Type B pancreatic cell (in vitro differentiated cells): ENCODE data around the gene SLC45A2. TPM values are rescaled to one million over a fixed set of nuclear protein-coding genes. Genes with fewer than 3 reads are reported as not detected.

ENCODE experiments used
- DNase-seq: peaks from one replicate; pipeline ENCODE4 v3.0.0; 2021; ENCODE audit warnings: mixed read lengths; ENCODE audit not compliant: unreplicated experiment; ENCODE audit errors: extremely low spot score
- H3K27ac Mint-ChIP-seq: 2 replicates; pipeline ENCODE4 v1.8.0; 2021; ENCODE audit warnings: mild to moderate bottlenecking, mixed read lengths
- H3K27me3 Mint-ChIP-seq: 2 replicates; pipeline ENCODE4 v1.8.0; 2021; ENCODE audit warnings: mixed read lengths
- H3K36me3 Mint-ChIP-seq: 2 replicates; pipeline ENCODE4 v1.8.0; 2021; ENCODE audit warnings: mixed read lengths
- H3K4me1 Mint-ChIP-seq: one replicate; pipeline ENCODE4 v1.8.0; 2021; ENCODE audit warnings: mixed read lengths; ENCODE audit not compliant: unreplicated experiment
- H3K4me3 Mint-ChIP-seq: 2 replicates; pipeline ENCODE4 v1.8.0; 2021; ENCODE audit warnings: mild to moderate bottlenecking, mixed read lengths
- H3K9me3 Mint-ChIP-seq: 2 replicates; pipeline ENCODE4 v1.8.0; 2021; ENCODE audit warnings: mixed read lengths
- total RNA-seq: library from RNA; stranded (reverse); gene quantifications from 2 replicates; pipeline ENCODE4 v1.2.1, GENCODE V29; 2021; ENCODE audit warnings: low replicate concordance
- TF ChIP-seq, protein P1 (sequence below): fragments of 200-600 bp; sonication (generic); conservative IDR thresholded peaks from 2 replicates; pipeline ENCODE4 v1.5.0; 2021; ENCODE audit warnings: antibody characterized with exemption, mild to moderate bottlenecking

The SLC45A2 gene
- total RNA-seq, 1 donor from 2014 or later = 2.1 TPM

DNA sequence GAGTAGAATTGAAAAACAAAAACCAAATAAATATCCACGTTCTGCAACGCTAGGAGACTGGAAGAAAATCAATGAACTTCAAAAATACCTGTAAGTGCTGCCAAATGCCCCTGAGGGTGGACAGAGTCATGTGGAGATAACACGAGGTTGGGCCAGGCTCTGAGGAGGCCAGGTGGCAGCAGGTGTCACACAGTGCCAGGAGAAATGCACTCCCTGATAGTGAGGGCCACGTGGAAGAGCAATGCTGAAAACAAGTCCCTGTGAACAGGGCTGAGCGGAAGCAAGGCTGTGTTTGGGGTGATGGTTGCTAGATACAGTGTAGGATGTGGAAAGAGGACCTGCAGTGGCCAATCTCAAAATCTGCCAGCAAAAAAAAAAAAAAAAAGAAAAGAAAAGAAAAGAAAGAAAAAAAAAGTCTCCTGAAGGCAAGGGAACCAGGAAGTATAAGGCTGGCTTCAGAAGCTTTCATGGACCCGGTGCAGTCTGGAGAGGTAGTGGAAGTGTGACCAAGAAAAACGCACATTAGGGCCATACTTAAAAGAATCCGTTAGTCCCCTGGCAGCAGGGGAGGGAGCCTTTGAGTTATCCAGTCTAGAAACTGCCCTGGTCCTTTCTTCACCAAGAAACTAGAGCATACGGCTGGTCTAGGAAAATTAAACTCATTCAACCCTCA, 41.7 kb upstream of the SLC45A2 start:
- H3K4me3 Mint-ChIP-seq = no peak overlapping the region
- no peak for DNase-seq
- TF ChIP-seq, protein P1, sequence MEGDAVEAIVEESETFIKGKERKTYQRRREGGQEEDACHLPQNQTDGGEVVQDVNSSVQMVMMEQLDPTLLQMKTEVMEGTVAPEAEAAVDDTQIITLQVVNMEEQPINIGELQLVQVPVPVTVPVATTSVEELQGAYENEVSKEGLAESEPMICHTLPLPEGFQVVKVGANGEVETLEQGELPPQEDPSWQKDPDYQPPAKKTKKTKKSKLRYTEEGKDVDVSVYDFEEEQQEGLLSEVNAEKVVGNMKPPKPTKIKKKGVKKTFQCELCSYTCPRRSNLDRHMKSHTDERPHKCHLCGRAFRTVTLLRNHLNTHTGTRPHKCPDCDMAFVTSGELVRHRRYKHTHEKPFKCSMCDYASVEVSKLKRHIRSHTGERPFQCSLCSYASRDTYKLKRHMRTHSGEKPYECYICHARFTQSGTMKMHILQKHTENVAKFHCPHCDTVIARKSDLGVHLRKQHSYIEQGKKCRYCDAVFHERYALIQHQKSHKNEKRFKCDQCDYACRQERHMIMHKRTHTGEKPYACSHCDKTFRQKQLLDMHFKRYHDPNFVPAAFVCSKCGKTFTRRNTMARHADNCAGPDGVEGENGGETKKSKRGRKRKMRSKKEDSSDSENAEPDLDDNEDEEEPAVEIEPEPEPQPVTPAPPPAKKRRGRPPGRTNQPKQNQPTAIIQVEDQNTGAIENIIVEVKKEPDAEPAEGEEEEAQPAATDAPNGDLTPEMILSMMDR = no peak
- H3K27ac Mint-ChIP-seq = peak overlapping the region; percentile 7
- peaks cover 6% of the 10 kb centered on the region for H3K4me1 Mint-ChIP-seq
- peaks cover 17% of the 10 kb centered on the region for H3K36me3 Mint-ChIP-seq
- no peaks in the 10 kb centered on the region for H3K27me3 Mint-ChIP-seq
- no peaks in the 10 kb centered on the region for H3K9me3 Mint-ChIP-seq

DNA sequence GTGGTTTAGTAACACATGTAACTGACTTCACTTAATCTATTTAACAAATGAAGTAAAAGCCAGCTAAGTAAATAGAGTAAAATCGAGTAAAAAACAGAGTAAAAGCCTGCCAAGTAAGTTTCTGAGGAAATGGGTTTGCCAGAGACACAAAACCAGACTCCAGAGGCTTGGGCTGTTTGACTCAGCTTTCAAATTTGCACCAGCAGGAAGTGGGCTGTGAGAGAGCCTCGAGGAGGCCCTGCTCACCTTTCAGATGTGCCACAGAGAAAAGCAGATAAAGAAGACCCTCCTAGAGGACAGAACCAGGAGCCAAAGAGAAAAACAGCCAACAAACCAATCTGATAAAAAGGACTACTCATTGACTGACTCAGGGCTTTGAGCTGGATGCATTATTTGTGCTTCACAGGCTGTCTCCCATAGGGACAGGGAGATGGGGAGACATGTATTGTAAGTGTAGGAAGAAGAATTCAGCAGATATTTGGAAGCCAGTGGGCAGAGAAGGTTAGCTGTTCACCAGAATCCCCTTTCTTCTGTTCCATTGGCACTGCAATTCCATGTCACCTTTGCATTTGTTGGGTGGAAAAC, 37.7 kb upstream of the SLC45A2 start:
- Mint-ChIP-seq H3K36me3 (peaks cover 18% of the 10 kb centered on the region), H3K4me1 (peaks cover 6% of the 10 kb centered on the region), H3K9me3 (no peaks in the 10 kb centered on the region), H3K27ac (no peak overlapping the region), H3K4me3 (no peak overlapping the region), H3K27me3 (no peaks in the 10 kb centered on the region)
- no peak for DNase-seq
- TF ChIP-seq, protein P1 = no peak

DNA sequence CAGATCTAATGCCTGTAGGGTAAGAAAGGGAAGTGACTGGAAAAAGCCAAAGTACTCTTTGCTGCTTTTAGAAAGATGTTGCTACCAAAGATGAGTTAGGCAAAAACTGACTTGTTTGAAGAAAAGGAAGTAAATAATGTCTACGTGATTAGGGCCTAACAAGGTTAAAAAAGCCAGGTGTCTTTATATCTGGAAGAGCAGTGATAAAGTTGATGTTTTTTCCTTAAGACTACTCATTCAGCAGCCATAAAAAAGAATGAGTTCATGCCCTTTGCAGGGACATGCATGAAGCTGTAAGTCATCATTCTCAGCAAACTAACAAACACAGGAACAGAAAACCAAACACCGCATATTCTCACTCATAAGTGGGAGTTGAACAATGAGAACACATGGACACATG, 36.8 kb upstream of the SLC45A2 start:
- Mint-ChIP-seq H3K9me3 (no peaks in the 10 kb centered on the region), H3K27ac (no peak overlapping the region), H3K36me3 (peaks cover 18% of the 10 kb centered on the region), H3K4me1 (peaks cover 6% of the 10 kb centered on the region), H3K4me3 (no peak overlapping the region), H3K27me3 (no peaks in the 10 kb centered on the region)
- DNase-seq = no peak
- TF ChIP-seq, protein P1 = no peak

DNA sequence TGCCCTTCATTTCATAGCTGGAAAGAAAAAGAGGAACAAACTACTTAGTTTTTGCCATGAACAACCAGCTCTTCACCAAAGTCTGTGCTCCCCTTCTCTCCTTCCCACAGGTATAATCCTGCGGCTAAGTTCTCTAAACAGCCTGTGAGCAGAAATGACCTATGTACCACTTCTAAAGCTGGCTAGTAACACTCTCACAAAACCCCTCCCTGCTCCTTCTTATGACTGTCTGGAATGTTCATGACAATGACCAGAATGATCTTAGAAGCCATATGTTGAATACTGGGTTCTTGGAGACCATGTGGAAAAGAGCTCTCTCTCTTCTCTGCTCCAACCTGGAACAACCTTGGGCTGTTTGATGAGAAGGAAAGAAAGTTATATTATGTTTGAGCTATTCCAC, 36.2 kb upstream of the SLC45A2 start:
- TF ChIP-seq, protein P1 = no peak
- H3K4me1 Mint-ChIP-seq = peaks cover 6% of the 10 kb centered on the region
- H3K36me3 Mint-ChIP-seq = peaks cover 18% of the 10 kb centered on the region
- no peak for DNase-seq
- no peaks in the 10 kb centered on the region for H3K27me3 Mint-ChIP-seq
- no peak overlapping the region for H3K27ac Mint-ChIP-seq
- H3K9me3 Mint-ChIP-seq = no peaks in the 10 kb centered on the region
- H3K4me3 Mint-ChIP-seq = no peak overlapping the region

DNA sequence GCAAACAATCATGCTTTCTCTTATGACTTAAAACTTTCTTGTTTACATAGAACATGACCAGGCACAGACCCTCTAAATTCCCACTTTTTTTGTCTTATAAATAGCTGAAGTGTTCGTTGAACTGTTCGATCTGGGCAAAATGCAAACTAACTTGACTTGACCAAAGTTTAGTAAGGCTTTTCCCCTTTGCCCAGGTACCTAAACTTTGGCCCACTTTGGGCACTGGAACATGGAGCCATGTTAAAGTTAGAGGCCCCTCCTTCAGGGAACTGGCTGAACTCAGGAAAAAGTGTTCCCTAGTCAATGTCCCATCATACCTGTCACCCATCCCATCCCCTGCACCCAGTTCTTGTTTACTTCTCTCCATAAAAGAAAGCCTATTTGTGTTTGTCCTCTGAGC, 32.8 kb upstream of the SLC45A2 start:
- Mint-ChIP-seq H3K36me3 (peaks cover 11% of the 10 kb centered on the region), H3K27me3 (no peaks in the 10 kb centered on the region), H3K27ac (no peak overlapping the region)

More for the DNA sequence above, 32.8 kb upstream of the SLC45A2 start:
- H3K4me3 Mint-ChIP-seq = no peak overlapping the region
- no peaks in the 10 kb centered on the region for H3K9me3 Mint-ChIP-seq
- DNase-seq = no peak
- TF ChIP-seq, protein P1 = no peak
- peaks cover 4% of the 10 kb centered on the region for H3K4me1 Mint-ChIP-seq
